Stomach smooth muscle (tissue), 2 donors: ENCODE data around the gene SFPQ.

Source experiments
- H3K27ac ChIP-seq: one replicate; pipeline ENCODE4 v1.7.0; 2013; ENCODE audit warnings: mild to moderate bottlenecking, low read length, inconsistent platforms
- H3K27me3 ChIP-seq, 2 donors: one replicate each; pipeline ENCODE4 v1.7.0; 2013; ENCODE audit warnings: low read length in 2 of 2; ENCODE audit not compliant: insufficient read depth in 2 of 2, control insufficient read depth in 1 of 2
- H3K36me3 ChIP-seq, 2 donors: one replicate each; pipeline ENCODE4 v1.7.0; 2013; ENCODE audit warnings: low read length in 2 of 2; ENCODE audit not compliant: control insufficient read depth in 2 of 2, insufficient read depth in 2 of 2
- H3K4me1 ChIP-seq: one replicate; pipeline ENCODE4 v1.7.0; 2013; ENCODE audit warnings: low read length; ENCODE audit not compliant: control insufficient read depth, insufficient read depth
- H3K4me3 ChIP-seq, 2 donors: one replicate each; pipeline ENCODE4 v1.7.0; 2013; ENCODE audit warnings: low read length in 2 of 2
- H3K9ac ChIP-seq, 2 donors: one replicate each; pipeline ENCODE4 v1.7.0; 2013; ENCODE audit warnings: low read length in 2 of 2, mild to moderate bottlenecking in 1 of 2
- H3K9me3 ChIP-seq, 2 donors: one replicate each; pipeline ENCODE4 v1.7.0; 2013; ENCODE audit warnings: low read length in 2 of 2; ENCODE audit not compliant: control insufficient read depth in 2 of 2
- donor health status: healthy.
- donor health status: Pancreatic carcinoma.

The SFPQ gene

DNA sequence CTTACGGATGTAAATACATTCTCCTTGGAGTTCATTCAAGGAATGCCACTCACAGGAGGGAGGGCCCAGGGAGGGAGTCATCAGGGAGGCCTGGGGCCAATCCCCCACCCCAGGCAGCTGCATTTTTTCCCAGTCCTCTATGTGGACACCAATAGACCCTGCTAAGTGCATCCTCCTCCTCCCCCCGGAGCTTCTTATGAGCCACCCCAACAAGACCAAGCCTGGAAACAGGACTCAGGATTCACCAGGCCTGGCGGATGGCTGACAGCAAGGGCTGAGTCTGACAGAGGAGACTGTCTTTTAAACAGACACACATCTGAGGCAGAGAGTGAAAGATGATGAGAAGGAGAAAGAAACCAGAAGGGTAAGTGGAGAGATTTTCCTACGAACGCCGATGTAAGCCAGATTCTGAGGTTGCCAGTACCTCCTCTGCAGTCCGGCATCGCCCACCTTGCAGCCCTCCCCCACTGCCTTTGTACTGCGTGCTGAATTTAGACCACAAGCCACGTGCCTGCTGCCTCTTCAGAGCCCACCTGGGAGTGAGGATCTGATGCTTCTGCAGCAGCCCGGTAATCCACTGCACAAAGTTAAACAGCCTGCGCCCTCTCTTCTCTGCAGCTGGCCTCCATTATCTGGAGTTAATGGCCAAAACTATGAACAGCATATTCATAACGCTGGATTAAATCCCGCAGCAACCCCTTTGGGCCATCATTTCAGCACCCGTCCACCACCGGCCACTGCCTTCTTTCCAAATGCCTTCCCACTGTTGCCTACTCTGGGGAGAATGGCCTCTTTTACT is 17.6 kb upstream of the SFPQ start:
- Histone ChIP-seq H3K27me3 (no peaks in the 10 kb centered on the region), H3K4me1 (no peaks in the 10 kb centered on the region), H3K27ac (no peak overlapping the region), H3K9ac (no peak overlapping the region), H3K4me3 (no peak overlapping the region), H3K9me3 (no peaks in the 10 kb centered on the region), H3K36me3 (no peaks in the 10 kb centered on the region)

DNA sequence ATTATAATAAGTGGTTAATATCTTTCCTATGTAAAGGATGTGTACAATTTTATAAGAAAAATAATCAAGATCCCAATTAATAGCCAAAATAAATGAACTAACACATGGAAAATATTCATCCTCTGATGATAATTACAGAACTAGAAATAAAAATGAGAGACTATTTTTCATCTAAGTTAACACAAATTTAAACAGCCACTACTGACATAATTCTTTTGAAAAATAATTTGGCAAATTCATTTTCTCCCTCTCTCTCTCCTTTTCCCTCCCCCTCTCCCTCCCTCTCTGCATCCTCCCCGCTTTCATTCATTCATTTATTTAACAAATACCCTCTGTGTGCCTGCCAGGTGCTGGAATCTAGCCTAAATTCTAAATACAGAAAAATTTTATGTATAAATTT is 10.3 kb upstream of the SFPQ start:
- Histone ChIP-seq H3K4me3 (no peak overlapping the region), H3K9me3 (no peaks in the 10 kb centered on the region), H3K36me3 (no peaks in the 10 kb centered on the region)

DNA sequence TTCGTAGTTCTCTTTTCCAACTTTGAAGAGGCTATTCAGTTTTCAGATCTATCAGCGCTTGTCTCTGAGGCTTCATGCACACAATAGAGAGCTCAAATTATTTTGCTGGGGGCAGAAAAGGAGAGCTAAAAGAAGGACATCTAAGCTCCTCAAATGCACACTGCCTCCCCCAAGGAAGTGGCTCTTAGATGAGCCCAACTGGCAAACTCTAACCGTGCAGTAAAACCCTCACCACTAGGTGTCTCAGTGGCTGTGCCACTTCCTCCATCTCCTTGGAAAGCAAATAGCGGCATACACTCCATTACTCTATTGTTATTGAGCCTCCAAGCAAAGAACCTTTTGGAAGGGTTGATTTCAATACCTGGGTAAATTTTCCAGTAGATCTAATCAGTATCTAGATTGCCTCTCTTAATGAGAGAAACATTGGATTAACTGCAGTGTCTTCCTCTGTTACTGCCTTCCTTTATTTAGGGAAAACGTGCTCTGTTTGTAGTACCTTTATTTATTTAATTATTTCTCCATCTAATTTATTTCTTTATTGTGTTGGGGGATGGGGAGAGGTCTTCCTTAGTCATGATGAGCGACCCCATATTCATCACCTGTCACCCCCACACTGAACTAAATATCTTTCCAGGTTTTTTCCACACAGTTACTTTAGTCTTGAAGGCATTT is 9.2 kb upstream of the SFPQ start:
- Histone ChIP-seq H3K9me3 (no peaks in the 10 kb centered on the region), H3K4me3 (no peak overlapping the region), H3K36me3 (no peaks in the 10 kb centered on the region), H3K9ac (no peak overlapping the region), H3K27me3 (no peaks in the 10 kb centered on the region), H3K27ac (no peak overlapping the region), H3K4me1 (no peaks in the 10 kb centered on the region)

More for the DNA sequence above, 10.3 kb upstream of the SFPQ start:
- H3K9ac ChIP-seq = no peak overlapping the region
- no peaks in the 10 kb centered on the region for H3K4me1 ChIP-seq
- H3K27me3 ChIP-seq = no peaks in the 10 kb centered on the region
- H3K27ac ChIP-seq = no peak overlapping the region

DNA sequence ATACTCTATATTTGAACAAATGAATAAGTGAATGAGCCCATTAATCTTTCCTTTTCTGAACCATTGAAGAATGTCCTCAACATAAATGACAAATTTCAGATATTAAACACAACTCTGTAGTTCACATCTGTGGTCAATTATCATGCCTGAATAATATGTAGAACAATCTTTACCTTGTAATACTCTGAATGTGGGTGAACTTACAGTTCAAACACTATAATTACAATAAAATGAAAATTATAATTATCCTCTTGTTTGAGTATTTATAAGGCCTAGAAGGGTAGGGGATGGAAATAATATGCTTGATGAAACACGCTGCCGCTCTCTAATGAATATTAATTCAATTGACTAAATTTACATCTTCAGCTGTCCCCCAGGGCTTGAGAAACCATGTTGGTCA is 8.7 kb upstream of the SFPQ start:
- no peak overlapping the region for H3K4me3 ChIP-seq
- H3K9me3 ChIP-seq = no peaks in the 10 kb centered on the region
- no peaks in the 10 kb centered on the region for H3K4me1 ChIP-seq
- no peak overlapping the region for H3K27ac ChIP-seq
- H3K27me3 ChIP-seq = no peaks in the 10 kb centered on the region
- no peaks in the 10 kb centered on the region for H3K36me3 ChIP-seq
- H3K9ac ChIP-seq = no peak overlapping the region

DNA sequence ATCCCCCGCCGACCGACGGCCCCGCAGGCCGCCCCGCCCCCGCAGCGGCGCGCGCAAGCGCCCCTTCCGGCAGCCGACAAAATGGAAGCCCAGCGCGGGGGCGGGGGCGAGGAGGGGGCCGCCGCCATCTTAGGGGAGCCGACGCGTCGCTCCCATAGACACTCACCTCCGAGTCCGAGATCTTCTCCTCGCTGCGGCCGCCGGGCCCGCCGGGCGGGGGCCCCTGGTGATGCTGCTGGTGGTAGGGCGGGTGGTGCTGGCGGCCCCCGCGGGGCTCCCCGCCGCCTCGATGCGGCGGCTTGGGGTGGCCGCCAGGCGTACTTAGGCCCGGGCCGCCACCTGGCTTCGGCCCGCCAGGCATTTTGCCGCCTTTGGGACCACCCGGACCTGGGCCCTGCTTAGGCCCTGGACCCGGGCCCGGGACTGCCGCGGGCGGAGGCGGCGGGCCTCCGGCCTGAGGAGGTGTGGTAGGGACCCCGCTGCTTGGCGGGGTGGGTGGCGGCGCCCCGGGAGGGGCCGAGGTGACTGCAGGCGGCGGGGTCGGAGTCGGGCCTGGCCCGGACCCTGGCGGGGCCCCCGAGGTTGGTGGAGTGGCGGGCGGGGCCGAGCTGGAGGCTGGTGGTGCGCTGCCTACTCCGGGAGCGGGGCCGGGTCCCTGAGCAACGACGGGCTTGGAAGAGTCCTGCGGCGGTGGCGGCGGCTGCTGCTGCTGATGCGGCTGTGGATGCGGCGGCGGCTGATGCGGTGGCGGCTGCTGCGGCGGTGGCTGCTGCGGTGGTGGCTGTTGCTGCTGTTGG is 691 bp downstream of the SFPQ start:
- Histone ChIP-seq H3K27me3 (no peaks in the 10 kb centered on the region), H3K9ac (peak overlapping the region; percentile 94 to 99), H3K9me3 (no peaks in the 10 kb centered on the region), H3K4me1 (peaks cover 26% of the 10 kb centered on the region), H3K36me3 (peaks cover 31 to 41% of the 10 kb centered on the region in 2 donors), H3K4me3 (peak overlapping the region; percentile 89 to 95), H3K27ac (peak overlapping the region; percentile 98)

DNA sequence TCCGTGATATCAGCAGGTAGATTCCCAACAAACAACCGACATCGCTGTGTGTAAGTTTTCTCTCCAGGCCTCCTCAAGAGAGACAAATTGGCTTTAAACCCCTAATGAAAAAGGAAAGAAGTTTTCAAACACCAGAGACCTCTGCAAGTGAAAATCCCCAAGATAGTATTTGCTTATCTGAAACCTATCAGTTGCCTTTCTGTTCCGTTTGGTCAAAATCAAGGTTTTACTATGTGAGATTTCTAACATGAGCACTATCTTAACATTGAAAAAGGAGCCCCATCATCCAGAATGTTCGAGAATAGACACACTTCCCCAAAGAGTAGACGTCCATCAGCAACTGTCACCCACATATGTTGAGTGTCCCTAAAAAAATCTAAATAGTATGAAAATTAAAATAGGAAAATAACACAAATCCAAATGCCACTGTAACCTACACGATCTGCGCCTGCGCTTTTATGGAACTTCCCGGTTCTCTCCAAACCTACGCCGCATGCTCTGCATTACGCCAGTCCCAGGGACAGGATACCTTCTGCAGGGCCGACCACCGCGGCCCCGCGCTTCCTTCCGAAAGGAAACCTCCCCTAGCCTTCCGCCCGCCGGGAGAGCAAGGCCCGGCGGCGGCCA is 1.4 kb downstream of the SFPQ start:
- Histone ChIP-seq H3K4me3 (peak overlapping the region; percentile 89 to 95), H3K9ac (peak overlapping the region; percentile 69 to 99), H3K4me1 (peaks cover 30% of the 10 kb centered on the region), H3K27ac (peak overlapping the region; percentile 98), H3K36me3 (peaks cover 39 to 48% of the 10 kb centered on the region in 2 donors), H3K27me3 (no peaks in the 10 kb centered on the region), H3K9me3 (no peaks in the 10 kb centered on the region)

DNA sequence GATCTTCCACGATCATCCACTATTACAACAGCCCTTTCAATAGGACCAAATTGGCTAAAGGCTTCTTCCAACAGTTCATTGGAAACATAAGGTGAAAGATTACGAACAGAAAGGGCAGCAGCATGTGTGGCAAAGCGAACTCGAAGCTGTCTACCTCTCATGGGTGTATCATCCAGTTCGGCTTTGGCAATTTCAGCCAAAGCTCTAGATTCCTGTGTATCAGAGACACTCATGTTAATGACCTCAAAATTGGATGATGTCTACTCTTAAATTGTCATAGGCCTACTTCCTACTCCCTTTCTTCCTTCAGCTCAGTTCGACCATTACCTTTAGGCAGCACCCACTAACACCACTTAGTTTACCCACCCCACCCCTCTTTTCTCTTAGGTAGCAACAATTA is 2.2 kb downstream of the SFPQ start:
- Histone ChIP-seq H3K9me3 (no peaks in the 10 kb centered on the region), H3K36me3 (peaks cover 46 to 56% of the 10 kb centered on the region in 2 donors), H3K4me3 (peak overlapping the region; percentile 89 to 95), H3K9ac (peak overlapping the region; percentile 69 to 99), H3K27me3 (no peaks in the 10 kb centered on the region), H3K4me1 (peaks cover 35% of the 10 kb centered on the region), H3K27ac (no peak overlapping the region)

DNA sequence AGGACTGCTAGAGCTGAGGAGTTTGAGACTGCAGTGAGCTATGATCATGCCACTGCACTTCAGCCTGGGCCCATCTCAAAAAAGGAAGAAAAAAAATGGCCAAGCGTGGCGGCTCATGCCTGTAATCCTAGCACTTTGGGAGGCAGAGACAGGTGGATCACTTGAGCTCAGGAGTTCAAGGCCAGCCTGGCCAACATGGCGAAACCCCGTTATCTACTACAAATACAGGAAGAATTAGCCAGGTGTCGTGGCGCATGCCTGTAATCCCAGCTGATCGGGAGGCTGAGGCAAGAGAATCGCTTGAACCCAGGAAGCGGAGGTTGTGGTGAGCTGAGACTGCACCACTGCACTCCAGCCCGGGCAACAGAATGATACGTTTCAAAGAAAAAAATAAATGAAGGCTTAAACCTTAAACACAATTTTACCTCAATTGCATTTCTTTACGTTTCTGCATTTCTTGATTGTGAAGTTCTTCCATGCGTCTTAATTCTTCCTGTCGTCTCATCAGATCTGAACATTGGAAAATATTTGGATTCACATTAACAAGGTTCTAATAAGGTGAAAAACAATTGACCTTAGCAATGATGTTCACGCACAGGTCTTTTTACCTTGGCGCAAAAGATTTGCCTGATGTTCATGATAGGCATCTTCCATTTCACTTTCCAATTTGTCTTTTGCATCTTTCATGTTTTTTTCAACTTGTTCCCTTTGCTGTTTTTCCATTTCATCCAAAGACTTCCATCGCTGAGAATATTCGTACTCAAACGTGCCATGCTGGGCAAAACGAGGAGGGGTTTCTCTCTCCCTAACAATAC is 4.2 kb downstream of the SFPQ start:
- Histone ChIP-seq H3K27ac (no peak overlapping the region), H3K9ac (no peak overlapping the region), H3K36me3 (peaks cover 64 to 73% of the 10 kb centered on the region in 2 donors), H3K27me3 (no peaks in the 10 kb centered on the region), H3K9me3 (no peaks in the 10 kb centered on the region), H3K4me3 (peak overlapping the region in 1 of 2 donors; percentile 95), H3K4me1 (peaks cover 35% of the 10 kb centered on the region)

DNA sequence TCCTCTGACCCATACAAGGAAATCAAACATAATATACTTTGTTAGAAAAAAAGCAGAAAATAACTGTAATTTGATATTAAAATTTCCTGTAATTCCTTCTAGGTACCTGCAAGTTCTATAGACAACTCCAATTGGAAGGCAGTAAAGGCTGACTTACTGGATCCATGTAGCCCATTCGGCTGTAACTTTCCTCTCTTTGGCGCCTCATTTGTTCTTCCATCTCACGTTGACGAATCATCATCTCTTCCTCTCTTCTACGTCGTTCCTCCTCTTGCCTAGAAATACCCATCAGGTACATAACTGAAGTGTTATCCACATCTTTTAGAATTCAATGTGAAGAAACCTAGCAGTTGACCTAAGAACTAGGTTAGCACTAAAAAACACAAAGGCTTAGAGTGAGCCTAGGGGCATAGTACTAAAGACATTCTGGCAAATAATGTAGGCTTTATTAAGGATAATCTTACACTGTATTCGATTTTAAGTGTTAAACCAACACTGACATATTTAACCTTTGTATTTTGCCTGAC is 5.1 kb downstream of the SFPQ start:
- H3K27me3 ChIP-seq = no peaks in the 10 kb centered on the region
- H3K4me3 ChIP-seq = no peak overlapping the region
- H3K27ac ChIP-seq = no peak overlapping the region
- H3K9me3 ChIP-seq = no peaks in the 10 kb centered on the region
- H3K4me1 ChIP-seq = peaks cover 27% of the 10 kb centered on the region
- H3K9ac ChIP-seq = no peak overlapping the region
- peaks cover 68 to 80% of the 10 kb centered on the region in 2 donors for H3K36me3 ChIP-seq
